ENCODE measurements around the gene PPAN.

PPAN gene

GRCh38 chr19:10095622-10095947 is 10.6 kb upstream of the PPAN start:
- H3K9me3 ChIP-seq (ENCODE audit: insufficient read depth, low read length): no peaks in the 10 kb centered on the region
- H3K4me2 ChIP-seq (ENCODE audit: low read length): no peak overlapping the region
- no peak overlapping the region for H2AFZ ChIP-seq (ENCODE audit: low read depth, low read length)
- no peaks in the 10 kb centered on the region for H3K79me2 ChIP-seq (ENCODE audit: low read length)
- no peak overlapping the region for H3K9ac ChIP-seq (ENCODE audit: low read length)
- H3K27ac ChIP-seq (ENCODE audit: low read length): no peak overlapping the region
- H4K20me1 ChIP-seq (ENCODE audit: insufficient read depth, low read length): no peaks in the 10 kb centered on the region
- H3K27me3 ChIP-seq (ENCODE audit: low read depth, low read length): no peaks in the 10 kb centered on the region
- TF ChIP-seq CTCF (IDR thresholded peaks at IDR 0.05; ENCODE audit: low read depth, low read length): no peak
- no peak for TF ChIP-seq EZH2phosphoT487 (IDR thresholded peaks at IDR 0.05; ENCODE audit: low read depth)
- H3K4me3 ChIP-seq (ENCODE audit: low read length): no peak overlapping the region
- H3K36me3 ChIP-seq (replicated peaks; ENCODE audit: low read depth, low read length): peaks cover 11% of the 10 kb centered on the region
- H3K4me1 ChIP-seq (ENCODE audit: low read length): no peaks in the 10 kb centered on the region

GRCh38 chr19:10095948-10096614 is 10.1 kb upstream of the PPAN start:
- Histone ChIP-seq H3K4me2 (ENCODE audit: low read length) (no peak overlapping the region), H3K4me1 (ENCODE audit: low read length) (no peaks in the 10 kb centered on the region), H4K20me1 (ENCODE audit: insufficient read depth, low read length) (no peaks in the 10 kb centered on the region), H3K27ac (ENCODE audit: low read length) (no peak overlapping the region), H3K9ac (ENCODE audit: low read length) (no peak overlapping the region), H3K36me3 (replicated peaks; ENCODE audit: low read depth, low read length) (peaks cover 11% of the 10 kb centered on the region), H3K9me3 (ENCODE audit: insufficient read depth, low read length) (no peaks in the 10 kb centered on the region), H3K27me3 (ENCODE audit: low read depth, low read length) (no peaks in the 10 kb centered on the region), H3K79me2 (ENCODE audit: low read length) (no peaks in the 10 kb centered on the region), H2AFZ (ENCODE audit: low read depth, low read length) (no peak overlapping the region), H3K4me3 (ENCODE audit: low read length) (no peak overlapping the region)
- TF ChIP-seq CTCF (IDR thresholded peaks at IDR 0.05; ENCODE audit: low read depth, low read length) (no peak), EZH2phosphoT487 (IDR thresholded peaks at IDR 0.05; ENCODE audit: low read depth) (no peak)

GRCh38 chr19:10096615-10096963 is 9.6 kb upstream of the PPAN start:
- Histone ChIP-seq H4K20me1 (ENCODE audit: insufficient read depth, low read length) (no peaks in the 10 kb centered on the region), H3K9me3 (ENCODE audit: insufficient read depth, low read length) (no peaks in the 10 kb centered on the region), H3K27me3 (ENCODE audit: low read depth, low read length) (no peaks in the 10 kb centered on the region), H3K9ac (ENCODE audit: low read length) (no peak overlapping the region), H3K79me2 (ENCODE audit: low read length) (no peaks in the 10 kb centered on the region), H2AFZ (ENCODE audit: low read depth, low read length) (no peak overlapping the region), H3K27ac (ENCODE audit: low read length) (no peak overlapping the region), H3K36me3 (replicated peaks; ENCODE audit: low read depth, low read length) (peaks cover 11% of the 10 kb centered on the region), H3K4me1 (ENCODE audit: low read length) (peaks cover 4% of the 10 kb centered on the region), H3K4me3 (ENCODE audit: low read length) (no peak overlapping the region), H3K4me2 (ENCODE audit: low read length) (no peak overlapping the region)
- no peak for TF ChIP-seq EZH2phosphoT487 (IDR thresholded peaks at IDR 0.05; ENCODE audit: low read depth)
- no peak for TF ChIP-seq CTCF (IDR thresholded peaks at IDR 0.05; ENCODE audit: low read depth, low read length)

- no peak overlapping the region for H3K4me3 ChIP-seq (ENCODE audit: low read length)
Measured at GRCh38 chr19:10100163-10100785, 5.9 kb upstream of the PPAN start.

More at GRCh38 chr19:10100163-10100785, 5.9 kb upstream of the PPAN start:
- Histone ChIP-seq H4K20me1 (ENCODE audit: insufficient read depth, low read length) (no peaks in the 10 kb centered on the region), H2AFZ (ENCODE audit: low read depth, low read length) (no peak overlapping the region), H3K9ac (ENCODE audit: low read length) (no peak overlapping the region), H3K36me3 (replicated peaks; ENCODE audit: low read depth, low read length) (no peaks in the 10 kb centered on the region), H3K27me3 (ENCODE audit: low read depth, low read length) (no peaks in the 10 kb centered on the region), H3K9me3 (ENCODE audit: insufficient read depth, low read length) (no peaks in the 10 kb centered on the region), H3K27ac (ENCODE audit: low read length) (no peak overlapping the region), H3K4me1 (ENCODE audit: low read length) (peaks cover 29% of the 10 kb centered on the region), H3K79me2 (ENCODE audit: low read length) (no peaks in the 10 kb centered on the region), H3K4me2 (ENCODE audit: low read length) (no peak overlapping the region)
- no peak for TF ChIP-seq CTCF (IDR thresholded peaks at IDR 0.05; ENCODE audit: low read depth, low read length)
- TF ChIP-seq EZH2phosphoT487 (IDR thresholded peaks at IDR 0.05; ENCODE audit: low read depth): no peak

Measured in OCI-LY3 (cell line).